ENCODE measurements around the gene ETS2. TPM values are rescaled to one million over a fixed set of nuclear protein-coding genes. Genes with fewer than 3 reads are reported as not detected.

Gene ETS2
- total and polyA plus RNA-seq, 2 of the 4 experiments (the other 2 are of a cell fraction) = 21.3 to 21.7 TPM

GRCh38 chr21:38769191-38769780, 36.4 kb upstream of the ETS2 start:
- Histone ChIP-seq H3K4me1 (ENCODE audit: control insufficient read depth, insufficient read depth, low read length) (peaks cover 31% of the 10 kb centered on the region), H3K23ac (ENCODE audit: low read depth, low read length) (peak overlapping the region; percentile 93), H3K9ac (ENCODE audit: low read depth, low read length) (peak overlapping the region; percentile 65), H4K20me1 (ENCODE audit: insufficient read depth, low read length) (no peaks in the 10 kb centered on the region), H3K9me1 (ENCODE audit: insufficient read depth, low read length) (peaks cover 24% of the 10 kb centered on the region), H3K36me3 (ENCODE audit: control insufficient read depth, insufficient read depth, low read length) (no peaks in the 10 kb centered on the region), H2AK9ac (replicated peaks; ENCODE audit: low read depth, low read length, poor library complexity) (peak overlapping the region; percentile 57), H3K4me2 (ENCODE audit: low read depth, low read length) (peak overlapping the region; percentile 73), H2BK120ac (ENCODE audit: low read depth, low read length) (peak overlapping the region; percentile 98), H3K4ac (ENCODE audit: low read depth, low read length) (peak overlapping the region; percentile 97), H2BK5ac (ENCODE audit: low read depth, low read length, poor library complexity, severe bottlenecking) (peak overlapping the region; percentile 99), H4K91ac (ENCODE audit: insufficient read depth, low read depth, low read length) (peak overlapping the region; percentile 97), H2AK5ac (ENCODE audit: low read depth, low read length) (peak overlapping the region; percentile 89), H4K8ac (ENCODE audit: low read depth in 2 of 2, low read length in 2 of 2) (peak overlapping the region; percentile 78 to 82), H3K4me3 (ENCODE audit: insufficient read depth, low read depth, low read length) (no peak overlapping the region), H3K27ac (ENCODE audit: insufficient read depth, low read length) (peak overlapping the region; percentile 91), H3K79me1 (ENCODE audit: low read depth in 1 of 2, low read length in 2 of 2) (peaks cover 0 to 16% of the 10 kb centered on the region in 2 experiments; a peak in 1 of 4 replicates), H3K27me3 (ENCODE audit: control insufficient read depth, insufficient read depth, low read length) (no peaks in the 10 kb centered on the region), H2AFZ (replicated peaks; ENCODE audit: low read length, poor library complexity) (peak overlapping the region; percentile 56), H2BK15ac (ENCODE audit: low read depth, low read length) (peak overlapping the region; percentile 61), H2BK20ac (ENCODE audit: low read depth, low read length) (peak overlapping the region; percentile 95), H3K56ac (ENCODE audit: extremely low read depth, insufficient read depth, low read length) (peak overlapping the region; percentile 92), H3K18ac (ENCODE audit: low read depth, low read length) (peak overlapping the region; percentile 93), H4K5ac (ENCODE audit: low read depth, low read length) (peak overlapping the region; percentile 96), H3K14ac (replicated peaks; ENCODE audit: low read depth, low read length) (peak overlapping the region; percentile 84), H3K9me3 (ENCODE audit: control insufficient read depth, insufficient read depth, low read length) (peaks cover 4% of the 10 kb centered on the region; the same call in 1 of the 2 replicates)
- CTCF ChIA-PET = interaction anchor here (0.5 to 2.2 kb wide), 4 partner anchors 9 to 369 kb away, joined by 3 to 8 read pairs (median 4); no protein-coding TSS in a partner anchor
- POLR2A ChIA-PET (ENCODE audit: unreplicated experiment) = interaction anchor here (0.6 to 1.6 kb wide), 4 partner anchors 9 to 607 kb away, joined by 3 to 8 read pairs (median 3); no protein-coding TSS in a partner anchor
- in situ Hi-C loops (cut with MboI; ENCODE audit: low sequenced_read_pairs) = no loop called here
- intact Hi-C loops (cut with micrococcal nuclease) = no loop called here
- DNase-seq (peak; percentile 94), ATAC-seq (ENCODE audit: low read depth) (peak; percentile 46)
- dilution Hi-C loops (cut with HindIII; ENCODE audit: low sequenced_read_pairs, unreplicated experiment) = no loop called here
- 0% methylated on average over 3 of the region's 9 CpGs; no CpG with 5 or more reads in 1 of the 2 experiments for WGBS, 2 experiments (ENCODE audit: extremely low coverage in 2 of 2, insufficient read length in 1 of 2)
- no TSS peak for BruUV-seq (replicated peaks)
- TF ChIP-seq RCOR1 (IDR thresholded peaks at IDR 0.05; ENCODE audit: insufficient replicate concordance, low read length) = peak; percentile 21
- TF ChIP-seq CHD1 (IDR thresholded peaks at IDR 0.05; ENCODE audit: low read depth, low read length) = peak; percentile 95
- no peak; the same call in none of the 2 replicates for TF ChIP-seq POLR2A (IDR thresholded peaks at IDR 0.05; ENCODE audit: low read depth, low read length)
- TF ChIP-seq MAZ (IDR thresholded peaks at IDR 0.05; ENCODE audit: borderline replicate concordance, low read depth, low read length) = no peak
- no peak for TF ChIP-seq MXI1 (IDR thresholded peaks at IDR 0.05; ENCODE audit: borderline replicate concordance, low read depth, low read length)
- no peak; the same call in 1 of the 2 replicates for TF ChIP-seq SMC3 (IDR thresholded peaks at IDR 0.05; ENCODE audit: low read depth, low read length)
- TF ChIP-seq CEBPB (IDR thresholded peaks at IDR 0.05; ENCODE audit: low read depth, low read length) = peak; percentile 43; the same call in 1 of the 2 replicates
- no peak; the same call in 1 of the 2 replicates for TF ChIP-seq RAD21 (IDR thresholded peaks at IDR 0.05; ENCODE audit: low read length)
- TF ChIP-seq ELK1 (IDR thresholded peaks at IDR 0.05; ENCODE audit: borderline replicate concordance, low read depth, low read length) = no peak
- no peak for TF ChIP-seq CTCF (conservative IDR thresholded peaks at IDR 0.05; ENCODE audit: low read depth, low read length)
- TF ChIP-seq USF2 (IDR thresholded peaks at IDR 0.05; ENCODE audit: low read depth, low read length) = no peak
- TF ChIP-seq MAFK (IDR thresholded peaks at IDR 0.05; ENCODE audit: low read depth, low read length) = no peak
- TF ChIP-seq NFE2L2 (IDR thresholded peaks at IDR 0.05; ENCODE audit: low read depth, low read length) = no peak
- TF ChIP-seq RFX5 (IDR thresholded peaks at IDR 0.05; ENCODE audit: low read depth, low read length) = no peak

Measured in IMR-90 (cell line).